HFFc6 (cell line): ENCODE measurements around the gene PTPRN. TPM values are rescaled to one million over a fixed set of nuclear protein-coding genes. Genes with fewer than 3 reads are reported as not detected.
A peak's percentile ranks its signal among the peaks of the same experiment; 100 is the strongest.
"Not testable (repeated sequence)": the region's sequence is repeated elsewhere in the genome, so short reads cannot be mapped to it uniquely, and the experiment has no call there.

Experiments used
- DNase-seq: peaks from one replicate; pipeline ENCODE4 v3.0.0-alpha.2; 2018
- H3K27ac Mint-ChIP-seq: 2 replicates; pipeline ENCODE4 v1.8.0; 2020; ENCODE audit warnings: mild to moderate bottlenecking, mixed read lengths
- H3K27me3 Mint-ChIP-seq: 2 replicates; pipeline ENCODE4 v1.8.0; 2021; ENCODE audit warnings: mild to moderate bottlenecking, moderate library complexity, mixed read lengths; ENCODE audit not compliant: insufficient read depth
- H3K36me3 Mint-ChIP-seq: 2 replicates; pipeline ENCODE4 v1.8.0; 2021; ENCODE audit warnings: low read depth, mixed read lengths
- H3K4me1 Mint-ChIP-seq: 2 replicates; pipeline ENCODE4 v1.8.0; 2020; ENCODE audit warnings: low read depth, mixed read lengths
- H3K4me3 Mint-ChIP-seq: 2 replicates; pipeline ENCODE4 v1.8.0; 2020; ENCODE audit warnings: mild to moderate bottlenecking, moderate library complexity, mixed read lengths
- H3K9me3 Mint-ChIP-seq: 2 replicates; pipeline ENCODE4 v1.8.0; 2020; ENCODE audit warnings: mild to moderate bottlenecking, mixed read lengths
- total RNA-seq, 6 experiments: library from RNA; stranded (reverse); fragmentation: NEBNext Ultra II Directional; extraction: Animal tissue kit (Norgen Biotek cat#: 25700); gene quantifications; 2 replicates in 1 of 6; 3 replicates in 5 of 6; pipeline ENCODE4 v1.2.3, GENCODE V29; 2021
- TF ChIP-seq, protein P1 (sequence below): fragments of 200-600 bp; sonication (generic); IDR thresholded peaks from 2 replicates; pipeline ENCODE4 v1.5.0; 2021; ENCODE audit warnings: antibody characterized with exemption, mild to moderate bottlenecking

Gene PTPRN
- total RNA-seq, 6 experiments from 2014 or later, result 5.2 to 18.3 (median 15.2) TPM

DNA sequence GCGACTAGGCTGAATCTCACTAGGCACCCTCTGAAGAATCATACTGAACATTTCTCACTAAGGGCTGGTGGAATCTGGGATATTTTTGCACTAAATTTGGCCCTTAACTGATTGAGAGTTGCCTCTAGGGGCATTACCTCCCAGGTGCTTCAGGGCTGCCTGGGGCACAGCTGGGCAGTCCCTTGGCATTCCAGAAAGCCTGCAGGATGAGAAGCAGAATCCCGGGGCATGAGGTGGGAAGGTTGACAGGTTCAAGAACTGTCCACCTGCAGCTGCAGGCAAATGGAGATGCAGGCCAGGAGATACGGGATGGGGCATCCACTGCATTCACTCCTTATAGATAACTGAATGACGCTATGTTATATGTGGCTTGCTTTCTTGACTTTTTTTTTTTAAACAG, 15.9 kb upstream of the PTPRN start:
- Mint-ChIP-seq H3K4me3 (no peak overlapping the region), H3K27ac (no peak overlapping the region), H3K36me3 (no peaks in the 10 kb centered on the region), H3K27me3 (peaks cover 38% of the 10 kb centered on the region), H3K4me1 (no peaks in the 10 kb centered on the region), H3K9me3 (no peaks in the 10 kb centered on the region)
- DNase-seq, result no peak
- TF ChIP-seq, protein P1, sequence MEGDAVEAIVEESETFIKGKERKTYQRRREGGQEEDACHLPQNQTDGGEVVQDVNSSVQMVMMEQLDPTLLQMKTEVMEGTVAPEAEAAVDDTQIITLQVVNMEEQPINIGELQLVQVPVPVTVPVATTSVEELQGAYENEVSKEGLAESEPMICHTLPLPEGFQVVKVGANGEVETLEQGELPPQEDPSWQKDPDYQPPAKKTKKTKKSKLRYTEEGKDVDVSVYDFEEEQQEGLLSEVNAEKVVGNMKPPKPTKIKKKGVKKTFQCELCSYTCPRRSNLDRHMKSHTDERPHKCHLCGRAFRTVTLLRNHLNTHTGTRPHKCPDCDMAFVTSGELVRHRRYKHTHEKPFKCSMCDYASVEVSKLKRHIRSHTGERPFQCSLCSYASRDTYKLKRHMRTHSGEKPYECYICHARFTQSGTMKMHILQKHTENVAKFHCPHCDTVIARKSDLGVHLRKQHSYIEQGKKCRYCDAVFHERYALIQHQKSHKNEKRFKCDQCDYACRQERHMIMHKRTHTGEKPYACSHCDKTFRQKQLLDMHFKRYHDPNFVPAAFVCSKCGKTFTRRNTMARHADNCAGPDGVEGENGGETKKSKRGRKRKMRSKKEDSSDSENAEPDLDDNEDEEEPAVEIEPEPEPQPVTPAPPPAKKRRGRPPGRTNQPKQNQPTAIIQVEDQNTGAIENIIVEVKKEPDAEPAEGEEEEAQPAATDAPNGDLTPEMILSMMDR, result no peak

DNA sequence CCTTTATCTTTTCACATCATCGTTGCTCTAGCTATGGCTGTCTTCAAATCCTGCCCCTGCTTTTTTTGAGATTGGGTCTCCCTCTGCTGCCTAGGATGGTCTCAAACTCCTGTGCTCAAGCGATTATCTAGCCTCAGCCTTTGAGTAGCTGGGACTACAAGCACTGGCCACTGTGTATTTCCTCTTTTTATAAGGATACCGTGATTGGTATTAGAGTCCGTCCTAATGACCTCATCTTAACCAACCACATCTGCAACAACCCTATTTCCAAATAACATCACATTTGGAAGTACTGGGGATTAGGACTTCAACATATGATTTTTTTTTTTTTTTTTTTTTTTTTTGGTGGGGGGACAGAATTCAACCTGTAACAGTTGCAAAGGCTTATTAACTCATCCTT, 14.2 kb upstream of the PTPRN start:
- H3K36me3 Mint-ChIP-seq, result no peaks in the 10 kb centered on the region
- TF ChIP-seq, protein P1, result no peak
- no peaks in the 10 kb centered on the region for H3K4me1 Mint-ChIP-seq
- peaks cover 39% of the 10 kb centered on the region for H3K27me3 Mint-ChIP-seq
- H3K27ac Mint-ChIP-seq, result no peak overlapping the region
- H3K9me3 Mint-ChIP-seq, result no peaks in the 10 kb centered on the region
- no peak overlapping the region for H3K4me3 Mint-ChIP-seq
- DNase-seq, result no peak

DNA sequence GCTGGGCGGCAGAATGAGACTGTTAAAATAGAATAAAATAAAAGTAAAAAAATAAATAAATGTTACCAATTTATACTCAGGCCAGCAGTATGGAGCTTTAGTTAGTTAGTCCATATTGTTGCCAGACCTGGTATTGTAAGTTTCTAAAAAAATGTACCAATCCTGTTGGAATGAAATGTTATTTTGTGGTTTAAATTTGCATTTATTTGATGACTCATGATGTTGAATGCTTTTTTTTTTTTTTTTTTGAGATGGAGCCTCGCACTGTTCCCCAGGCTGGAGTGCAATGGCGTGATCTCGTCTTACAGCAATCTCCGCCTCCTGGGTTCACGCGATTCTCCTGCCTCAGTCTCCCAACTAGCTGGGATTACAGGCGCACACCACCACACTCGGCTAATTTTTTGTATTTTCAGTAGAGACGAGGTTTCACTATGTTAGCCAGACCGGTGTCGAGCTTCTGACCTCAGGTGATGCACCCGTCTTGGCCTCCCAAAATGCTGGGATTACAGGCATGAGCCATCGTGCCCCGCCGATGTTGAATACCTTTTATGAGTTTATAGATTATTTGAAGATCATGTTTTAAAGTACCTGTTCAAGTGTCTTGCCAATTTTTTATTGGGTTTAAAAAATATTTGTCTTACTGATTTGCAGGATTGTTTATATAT, 5.7 kb upstream of the PTPRN start:
- DNase-seq, result peak; percentile 24
- Mint-ChIP-seq H3K4me3 (no peak overlapping the region), H3K9me3 (no peaks in the 10 kb centered on the region), H3K4me1 (no peaks in the 10 kb centered on the region), H3K27ac (no peak overlapping the region), H3K36me3 (no peaks in the 10 kb centered on the region; the same call in 1 of the 2 replicates), H3K27me3 (peaks cover 18% of the 10 kb centered on the region)
- TF ChIP-seq, protein P1, result no peak

DNA sequence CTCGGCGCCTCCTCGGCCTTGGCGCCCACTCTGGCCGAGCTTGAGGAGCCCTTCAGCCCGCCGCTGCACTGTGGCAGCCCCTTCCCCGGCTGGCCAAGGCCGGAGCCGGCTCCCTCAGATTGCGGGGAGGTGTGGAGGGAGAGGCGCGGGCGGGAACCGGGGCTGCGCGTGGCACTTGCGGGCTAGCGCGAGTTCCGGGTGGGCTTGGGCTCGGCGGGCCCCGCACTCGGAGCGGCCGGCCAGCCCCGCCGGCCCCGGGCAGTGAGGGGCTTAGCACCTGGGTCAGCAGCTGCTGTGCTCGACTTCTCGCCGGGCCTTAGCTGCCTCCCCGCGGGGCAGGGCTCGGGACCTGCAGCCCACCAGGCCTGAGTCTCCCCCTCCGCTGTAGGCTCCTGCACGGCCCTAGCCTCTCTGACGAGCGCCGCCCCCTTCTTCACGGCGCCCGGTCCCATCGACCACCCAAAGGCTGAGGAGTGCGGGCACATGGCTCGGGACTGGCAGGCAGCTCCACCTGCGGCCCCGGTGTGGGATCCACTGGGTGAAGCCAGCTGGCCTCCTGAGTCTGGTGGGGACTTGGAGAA, 3.6 kb upstream of the PTPRN start:
- H3K27ac Mint-ChIP-seq, result not testable (repeated sequence)

DNA sequence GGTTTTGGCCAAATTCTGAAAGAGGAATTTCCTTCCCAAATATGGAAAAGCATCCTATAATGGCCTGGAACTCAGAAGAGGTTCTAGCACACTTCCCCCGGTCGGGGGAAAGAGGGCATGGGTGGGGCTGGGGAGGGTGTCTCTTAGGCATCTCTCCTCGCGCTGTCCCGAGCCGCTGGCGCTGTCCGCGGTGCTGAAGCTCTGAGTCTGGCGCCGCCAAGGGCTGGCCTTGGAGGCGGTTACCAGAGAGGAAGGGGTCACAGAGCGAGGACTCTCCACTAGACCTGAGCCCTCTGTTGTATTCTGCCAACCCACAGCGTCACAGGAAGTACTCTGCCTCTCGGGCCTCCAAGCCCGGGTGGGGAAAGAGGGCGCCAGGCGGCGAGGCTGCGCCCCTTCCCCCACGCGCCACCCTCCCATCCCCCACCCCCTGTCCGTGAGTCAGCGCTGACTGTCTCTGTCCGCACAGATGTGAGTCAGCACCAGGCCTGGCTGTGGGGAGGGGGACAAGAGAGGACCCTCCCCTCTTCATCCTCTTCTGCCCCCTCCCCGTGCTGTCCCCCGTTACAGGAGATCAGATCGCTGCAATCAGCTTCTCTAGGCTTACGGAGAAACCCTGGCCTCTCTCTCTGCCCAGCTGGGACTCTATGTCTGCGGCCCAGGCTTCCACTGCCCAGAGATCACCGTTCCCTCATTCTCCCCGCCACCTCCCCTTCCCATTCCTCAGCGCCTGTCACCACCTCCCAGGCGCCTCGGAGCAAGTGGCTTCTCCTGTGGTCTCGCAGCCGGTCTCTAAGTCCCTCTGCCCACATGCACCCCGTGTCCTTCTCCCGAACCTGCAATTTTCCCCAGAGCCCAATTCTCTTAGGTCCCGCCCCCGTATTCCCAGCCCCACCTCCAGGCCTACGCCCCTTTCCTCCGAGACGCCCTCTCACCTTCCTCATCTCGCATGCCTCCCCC, 779 bp downstream of the PTPRN start:
- H3K9me3 Mint-ChIP-seq, result no peaks in the 10 kb centered on the region
- H3K4me3 Mint-ChIP-seq, result peak overlapping the region; percentile 86
- H3K27me3 Mint-ChIP-seq, result peaks cover 21% of the 10 kb centered on the region
- peak overlapping the region; percentile 32 for H3K27ac Mint-ChIP-seq
- H3K4me1 Mint-ChIP-seq, result peaks cover 14% of the 10 kb centered on the region
- TF ChIP-seq, protein P1, result no peak
- peak; percentile 62 for DNase-seq
- H3K36me3 Mint-ChIP-seq, result no peaks in the 10 kb centered on the region; the same call in 1 of the 2 replicates

More for the DNA sequence above, 3.6 kb upstream of the PTPRN start:
- Mint-ChIP-seq H3K27me3 (peaks cover 22% of the 10 kb centered on the region), H3K4me1 (peaks cover 10% of the 10 kb centered on the region)
- H3K36me3 Mint-ChIP-seq, H3K9me3 Mint-ChIP-seq, H3K4me3 Mint-ChIP-seq, DNase-seq: not testable (repeated sequence)
